HL-60 (cell line): ENCODE measurements around the gene GFRA1.

Experiments
- DNase-seq, 2 experiments: peaks; one replicate each; pipeline ENCODE4 v3.0.0-alpha.2; 2010 to 2020; ENCODE audit warnings: low read depth in 1 of 2, low spot score in 1 of 2
- H3K27ac ChIP-seq: fragments of 250-450 bp; sonication (Bioruptor Pico); replicated peaks from 2 replicates; pipeline ENCODE4 v1.5.1; 2020; ENCODE audit warnings: mild to moderate bottlenecking, moderate library complexity
- H3K27me3 ChIP-seq: fragments of 250-450 bp; sonication (Bioruptor Pico); 2 replicates; pipeline ENCODE4 v1.5.1; 2021; ENCODE audit warnings: mild to moderate bottlenecking, moderate library complexity; ENCODE audit not compliant: insufficient read depth, poor library complexity, severe bottlenecking
- H3K4me3 ChIP-seq: replicated peaks from 2 replicates; pipeline ENCODE4 v1.5.1; 2011; ENCODE audit warnings: mild to moderate bottlenecking, control low read depth, low read length; ENCODE audit not compliant: insufficient read depth
- CTCF ChIP-seq: IDR thresholded peaks from one replicate; pipeline ENCODE4 v1.5.1; 2011; ENCODE audit warnings: low read length, control low read depth, inconsistent platforms; ENCODE audit not compliant: insufficient read depth
- GABPA ChIP-seq: IDR thresholded peaks from 2 replicates; pipeline ENCODE4 v1.6.1; 2012; ENCODE audit warnings: low read depth
- POLR2AphosphoS5 ChIP-seq: IDR thresholded peaks from 2 replicates; pipeline ENCODE4 v1.6.1; 2012; ENCODE audit warnings: low read depth
- SPI1 ChIP-seq: IDR thresholded peaks from 2 replicates; pipeline ENCODE4 v1.6.1; 2012; ENCODE audit warnings: low read depth, mild to moderate bottlenecking, borderline replicate concordance
- TF ChIP-seq, protein P1 (sequence below): IDR thresholded peaks from 2 replicates; pipeline ENCODE4 v1.6.1; 2012; ENCODE audit warnings: low read depth; ENCODE audit not compliant: insufficient replicate concordance

The GFRA1 gene

GRCh38 chr10:116045366-116046356, 227.3 kb downstream of the GFRA1 start:
- no peak for DNase-seq
- H3K27me3 ChIP-seq, result no peaks in the 10 kb centered on the region
- no peak overlapping the region for H3K4me3 ChIP-seq
- H3K27ac ChIP-seq, result no peak overlapping the region
- no peak for TF ChIP-seq SPI1
- no peak for TF ChIP-seq GABPA
- TF ChIP-seq, protein P1, sequence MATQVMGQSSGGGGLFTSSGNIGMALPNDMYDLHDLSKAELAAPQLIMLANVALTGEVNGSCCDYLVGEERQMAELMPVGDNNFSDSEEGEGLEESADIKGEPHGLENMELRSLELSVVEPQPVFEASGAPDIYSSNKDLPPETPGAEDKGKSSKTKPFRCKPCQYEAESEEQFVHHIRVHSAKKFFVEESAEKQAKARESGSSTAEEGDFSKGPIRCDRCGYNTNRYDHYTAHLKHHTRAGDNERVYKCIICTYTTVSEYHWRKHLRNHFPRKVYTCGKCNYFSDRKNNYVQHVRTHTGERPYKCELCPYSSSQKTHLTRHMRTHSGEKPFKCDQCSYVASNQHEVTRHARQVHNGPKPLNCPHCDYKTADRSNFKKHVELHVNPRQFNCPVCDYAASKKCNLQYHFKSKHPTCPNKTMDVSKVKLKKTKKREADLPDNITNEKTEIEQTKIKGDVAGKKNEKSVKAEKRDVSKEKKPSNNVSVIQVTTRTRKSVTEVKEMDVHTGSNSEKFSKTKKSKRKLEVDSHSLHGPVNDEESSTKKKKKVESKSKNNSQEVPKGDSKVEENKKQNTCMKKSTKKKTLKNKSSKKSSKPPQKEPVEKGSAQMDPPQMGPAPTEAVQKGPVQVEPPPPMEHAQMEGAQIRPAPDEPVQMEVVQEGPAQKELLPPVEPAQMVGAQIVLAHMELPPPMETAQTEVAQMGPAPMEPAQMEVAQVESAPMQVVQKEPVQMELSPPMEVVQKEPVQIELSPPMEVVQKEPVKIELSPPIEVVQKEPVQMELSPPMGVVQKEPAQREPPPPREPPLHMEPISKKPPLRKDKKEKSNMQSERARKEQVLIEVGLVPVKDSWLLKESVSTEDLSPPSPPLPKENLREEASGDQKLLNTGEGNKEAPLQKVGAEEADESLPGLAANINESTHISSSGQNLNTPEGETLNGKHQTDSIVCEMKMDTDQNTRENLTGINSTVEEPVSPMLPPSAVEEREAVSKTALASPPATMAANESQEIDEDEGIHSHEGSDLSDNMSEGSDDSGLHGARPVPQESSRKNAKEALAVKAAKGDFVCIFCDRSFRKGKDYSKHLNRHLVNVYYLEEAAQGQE, result no peak
- TF ChIP-seq CTCF, result no peak
- no peak for TF ChIP-seq POLR2AphosphoS5

GRCh38 chr10:116044801-116045248, 228.2 kb downstream of the GFRA1 start:
- no peak overlapping the region for H3K4me3 ChIP-seq
- TF ChIP-seq CTCF (no peak), GABPA (no peak), POLR2AphosphoS5 (no peak), SPI1 (no peak)
- TF ChIP-seq, protein P1, result no peak
- no peak for DNase-seq
- no peaks in the 10 kb centered on the region for H3K27me3 ChIP-seq
- no peak overlapping the region for H3K27ac ChIP-seq

- H3K4me3 ChIP-seq, result no peak overlapping the region
- DNase-seq, result no peak
- no peaks in the 10 kb centered on the region for H3K27me3 ChIP-seq
- no peak overlapping the region for H3K27ac ChIP-seq
- TF ChIP-seq SPI1 (no peak), POLR2AphosphoS5 (no peak), GABPA (no peak), CTCF (no peak)
- TF ChIP-seq, protein P1, result no peak
Observed at GRCh38 chr10:116043861-116044260, 229.1 kb downstream of the GFRA1 start.
